Measurements from ENCODE around the gene GALK2.

DNA sequence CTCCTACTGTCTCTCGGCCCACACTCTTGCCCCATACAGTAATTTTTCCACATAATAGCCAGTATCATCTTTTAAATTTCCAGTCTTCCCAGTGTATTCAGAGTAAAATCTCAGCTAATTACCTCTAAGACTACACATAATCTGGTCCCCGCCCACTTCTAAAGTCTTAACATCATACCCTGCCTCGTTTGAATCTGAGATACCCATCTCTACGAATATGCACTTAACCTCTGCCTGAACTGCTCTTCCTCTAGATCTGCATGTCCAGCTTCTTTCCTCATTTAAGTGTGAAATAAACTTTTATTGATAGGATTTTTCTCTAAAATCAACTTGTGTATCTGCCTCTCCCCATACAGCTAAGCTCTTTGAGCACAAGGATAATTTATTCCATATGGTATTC, 49.2 kb upstream of the GALK2 start:
- TF ChIP-seq, protein P1, sequence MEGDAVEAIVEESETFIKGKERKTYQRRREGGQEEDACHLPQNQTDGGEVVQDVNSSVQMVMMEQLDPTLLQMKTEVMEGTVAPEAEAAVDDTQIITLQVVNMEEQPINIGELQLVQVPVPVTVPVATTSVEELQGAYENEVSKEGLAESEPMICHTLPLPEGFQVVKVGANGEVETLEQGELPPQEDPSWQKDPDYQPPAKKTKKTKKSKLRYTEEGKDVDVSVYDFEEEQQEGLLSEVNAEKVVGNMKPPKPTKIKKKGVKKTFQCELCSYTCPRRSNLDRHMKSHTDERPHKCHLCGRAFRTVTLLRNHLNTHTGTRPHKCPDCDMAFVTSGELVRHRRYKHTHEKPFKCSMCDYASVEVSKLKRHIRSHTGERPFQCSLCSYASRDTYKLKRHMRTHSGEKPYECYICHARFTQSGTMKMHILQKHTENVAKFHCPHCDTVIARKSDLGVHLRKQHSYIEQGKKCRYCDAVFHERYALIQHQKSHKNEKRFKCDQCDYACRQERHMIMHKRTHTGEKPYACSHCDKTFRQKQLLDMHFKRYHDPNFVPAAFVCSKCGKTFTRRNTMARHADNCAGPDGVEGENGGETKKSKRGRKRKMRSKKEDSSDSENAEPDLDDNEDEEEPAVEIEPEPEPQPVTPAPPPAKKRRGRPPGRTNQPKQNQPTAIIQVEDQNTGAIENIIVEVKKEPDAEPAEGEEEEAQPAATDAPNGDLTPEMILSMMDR (IDR thresholded peaks at IDR 0.05): no peak
- no peak for TF ChIP-seq POLR2AphosphoS5 (IDR thresholded peaks at IDR 0.05)

Measured in breast epithelium (tissue), 3 donors.